GM21576 (cell line): Measurements from ENCODE around the gene PRPSAP1.

Experiments used
- ATAC-seq: cut with Tn5 transposase; IDR thresholded peaks from one replicate; pipeline ENCODE4 v1.9.1; 2021; ENCODE audit warnings: mild to moderate bottlenecking, moderate library complexity; ENCODE audit not compliant: unreplicated experiment

The PRPSAP1 gene

GRCh38 chr17:76278952-76279741 is 74.6 kb downstream of the PRPSAP1 start:
- ATAC-seq, result no peak

GRCh38 chr17:76278268-76278908 is 75.3 kb downstream of the PRPSAP1 start:
- no peak for ATAC-seq

GRCh38 chr17:76277300-76278267 is 76.1 kb downstream of the PRPSAP1 start:
- ATAC-seq, result no peak

GRCh38 chr17:76276461-76277299 is 77.0 kb downstream of the PRPSAP1 start:
- ATAC-seq, result no peak

GRCh38 chr17:76276069-76276431 is 77.7 kb downstream of the PRPSAP1 start:
- no peak for ATAC-seq

GRCh38 chr17:76275382-76276068 is 78.2 kb downstream of the PRPSAP1 start:
- no peak for ATAC-seq

GRCh38 chr17:76274112-76274956 is 79.4 kb downstream of the PRPSAP1 start:
- no peak for ATAC-seq

- ATAC-seq, result no peak
Observed at GRCh38 chr17:76273445-76274111, 80.1 kb downstream of the PRPSAP1 start.

GRCh38 chr17:76272541-76273444 is 80.9 kb downstream of the PRPSAP1 start:
- ATAC-seq, result peak; percentile 3

DNA sequence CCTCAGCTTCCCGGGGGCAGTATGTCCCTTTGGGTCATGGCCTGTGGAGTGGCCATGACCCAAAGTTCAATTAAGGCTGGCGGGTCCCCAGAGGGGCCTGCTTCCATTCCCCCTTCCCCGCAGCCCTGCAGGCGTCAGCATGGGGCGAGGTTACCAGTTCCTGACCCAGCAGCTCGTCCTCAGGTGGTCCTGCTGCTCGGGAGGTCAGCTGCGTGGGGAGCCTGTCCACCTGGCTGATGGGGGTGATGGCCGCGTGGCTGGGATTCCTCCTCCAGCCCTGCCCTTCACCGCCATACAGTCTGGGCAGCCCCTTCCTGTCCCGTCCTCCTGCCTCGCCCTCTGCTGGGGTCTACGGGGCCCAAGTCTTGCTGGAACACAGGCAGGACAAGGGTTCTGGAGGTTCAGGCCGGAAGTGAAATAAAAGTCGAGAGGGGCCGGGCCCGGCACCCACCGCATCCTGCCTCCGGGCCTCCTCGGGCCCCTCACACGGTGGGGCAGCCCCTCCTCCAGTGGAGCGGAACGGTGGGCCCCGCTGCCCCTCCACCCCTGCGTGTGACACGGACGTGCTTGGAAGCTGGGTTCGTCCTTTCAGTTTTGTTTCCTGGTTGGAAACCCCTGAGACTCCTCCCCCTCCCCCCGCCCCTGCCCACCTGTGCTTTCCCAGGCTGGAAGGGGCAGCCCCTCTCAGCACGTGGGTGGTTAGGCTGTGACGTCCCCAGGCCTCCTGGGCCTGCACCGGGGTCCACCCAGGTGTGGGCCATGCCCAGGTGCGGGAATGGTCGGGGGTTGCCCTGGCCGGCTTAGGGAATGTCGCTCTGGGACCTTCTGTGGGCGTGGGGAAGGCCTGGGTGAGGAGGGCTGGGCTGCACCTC is 81.8 kb downstream of the PRPSAP1 start:
- ATAC-seq, result peak; percentile 40

GRCh38 chr17:76270770-76271668 is 82.7 kb downstream of the PRPSAP1 start:
- ATAC-seq, result peak; percentile 0

GRCh38 chr17:76270127-76270592 is 83.6 kb downstream of the PRPSAP1 start:
- no peak for ATAC-seq

GRCh38 chr17:76268991-76269981 is 84.4 kb downstream of the PRPSAP1 start:
- no peak for ATAC-seq
